Measurements from ENCODE around the gene NFASC. TPM values are rescaled to one million over a fixed set of nuclear protein-coding genes. Genes with fewer than 3 reads are reported as not detected.

NFASC gene
- total RNA-seq, 2 experiments from 2014 or later: not detected

DNA sequence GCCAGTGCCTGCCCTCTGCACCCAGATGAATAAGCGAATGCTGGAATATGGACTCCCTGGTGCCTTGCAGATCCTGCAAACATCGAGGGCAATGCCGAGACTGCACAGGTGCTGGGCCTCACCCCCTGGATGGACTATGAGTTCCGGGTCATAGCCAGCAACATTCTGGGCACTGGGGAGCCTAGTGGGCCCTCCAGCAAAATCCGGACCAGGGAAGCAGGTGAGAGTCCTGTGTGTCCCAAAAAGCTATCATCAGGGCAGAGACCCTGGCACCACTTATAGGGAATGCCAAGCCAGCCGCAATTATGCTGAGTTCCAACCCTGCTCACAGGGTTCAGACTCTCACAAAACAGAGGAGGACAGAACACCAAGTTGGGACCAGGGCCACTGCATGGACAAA lies 196.4 kb downstream of the NFASC start:
- H3K9me3 Mint-ChIP-seq: no peaks in the 10 kb centered on the region
- Histone ChIP-seq H3K36me3 (ENCODE audit: insufficient read depth, low read length) (no peaks in the 10 kb centered on the region), H3K9me3 (ENCODE audit: control insufficient read depth in 1 of 2, insufficient read depth in 1 of 2, low read length in 2 of 2) (no peaks in the 10 kb centered on the region), H3K4me1 (ENCODE audit: insufficient read depth, low read length) (no peaks in the 10 kb centered on the region), H3K27ac (ENCODE audit: low read depth in 1 of 2, low read length in 2 of 2) (no peak overlapping the region), H3K27me3 (ENCODE audit: control insufficient read depth in 1 of 2, insufficient read depth in 2 of 2, low read length in 2 of 2) (no peaks in the 10 kb centered on the region), H3K4me3 (ENCODE audit: low read length) (no peak overlapping the region)
- ATAC-seq (ENCODE audit: poor library complexity): no peak
- H3K36me3 Mint-ChIP-seq (ENCODE audit: low read depth): no peaks in the 10 kb centered on the region
- ChIA-PET POLR2A (no interaction called here), CTCF (no interaction called here)
- no peak for DNase-seq
- H3K4me1 Mint-ChIP-seq (ENCODE audit: low read depth): no peaks in the 10 kb centered on the region
- no peaks in the 10 kb centered on the region for H3K27me3 Mint-ChIP-seq
- intact Hi-C loops (cut with DNase I, micrococcal nuclease): no loop called here
- no peak overlapping the region for H3K27ac Mint-ChIP-seq
- no peak overlapping the region for H3K4me3 Mint-ChIP-seq
- no peak for TF ChIP-seq CTCF (IDR thresholded peaks at IDR 0.05)

DNA sequence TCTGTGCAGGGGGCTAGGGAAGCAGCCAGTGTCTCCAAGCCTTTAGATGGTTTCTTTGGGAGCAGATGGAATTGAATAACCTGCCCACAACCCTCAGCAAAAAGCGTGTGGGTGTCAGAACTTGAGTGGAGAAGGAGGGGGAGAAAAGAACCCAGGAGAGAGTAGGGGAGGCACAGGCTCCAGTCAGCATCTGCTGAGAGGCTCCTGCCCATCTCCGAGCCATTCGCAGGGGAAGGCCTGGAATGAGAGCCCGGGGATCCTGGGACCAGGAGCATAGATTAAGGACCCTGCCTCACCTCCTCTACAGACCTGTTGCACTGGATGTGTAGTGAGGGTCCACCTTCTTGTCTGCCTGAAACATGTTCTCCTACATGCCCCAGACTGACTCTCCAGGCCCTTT lies 197.3 kb downstream of the NFASC start:
- Mint-ChIP-seq H3K4me1 (ENCODE audit: low read depth) (no peaks in the 10 kb centered on the region), H3K4me3 (no peak overlapping the region), H3K9me3 (no peaks in the 10 kb centered on the region), H3K27me3 (no peaks in the 10 kb centered on the region), H3K27ac (no peak overlapping the region), H3K36me3 (ENCODE audit: low read depth) (no peaks in the 10 kb centered on the region)
- no peaks in the 10 kb centered on the region for H3K36me3 ChIP-seq (ENCODE audit: insufficient read depth, low read length)
- no peak overlapping the region for H3K27ac ChIP-seq (ENCODE audit: low read depth in 1 of 2, low read length in 2 of 2)
- ATAC-seq (ENCODE audit: poor library complexity) (no peak), DNase-seq (no peak)
- H3K9me3 ChIP-seq (ENCODE audit: control insufficient read depth in 1 of 2, insufficient read depth in 1 of 2, low read length in 2 of 2): no peaks in the 10 kb centered on the region
- intact Hi-C loops (cut with DNase I, micrococcal nuclease): no loop called here
- H3K27me3 ChIP-seq (ENCODE audit: control insufficient read depth in 1 of 2, insufficient read depth in 2 of 2, low read length in 2 of 2): no peaks in the 10 kb centered on the region
- H3K4me3 ChIP-seq (ENCODE audit: low read length): no peak overlapping the region
- H3K4me1 ChIP-seq (ENCODE audit: insufficient read depth, low read length): no peaks in the 10 kb centered on the region
- no peak for TF ChIP-seq CTCF (IDR thresholded peaks at IDR 0.05)
- ChIA-PET POLR2A (no interaction called here), CTCF (no interaction called here)

GRCh38 chr1:205068457-205069040 lies 197.9 kb downstream of the NFASC start:
- Mint-ChIP-seq H3K27ac (no peak overlapping the region), H3K4me3 (no peak overlapping the region), H3K4me1 (ENCODE audit: low read depth) (no peaks in the 10 kb centered on the region), H3K27me3 (no peaks in the 10 kb centered on the region), H3K9me3 (no peaks in the 10 kb centered on the region), H3K36me3 (ENCODE audit: low read depth) (no peaks in the 10 kb centered on the region)
- Histone ChIP-seq H3K4me1 (ENCODE audit: insufficient read depth, low read length) (no peaks in the 10 kb centered on the region), H3K27ac (ENCODE audit: low read depth in 1 of 2, low read length in 2 of 2) (no peak overlapping the region), H3K9me3 (ENCODE audit: control insufficient read depth in 1 of 2, insufficient read depth in 1 of 2, low read length in 2 of 2) (no peaks in the 10 kb centered on the region), H3K27me3 (ENCODE audit: control insufficient read depth in 1 of 2, insufficient read depth in 2 of 2, low read length in 2 of 2) (no peaks in the 10 kb centered on the region), H3K36me3 (ENCODE audit: insufficient read depth, low read length) (no peaks in the 10 kb centered on the region), H3K4me3 (ENCODE audit: low read length) (no peak overlapping the region)
- DNase-seq (no peak), ATAC-seq (ENCODE audit: poor library complexity) (no peak)
- POLR2A ChIA-PET: no interaction called here
- TF ChIP-seq CTCF (IDR thresholded peaks at IDR 0.05): no peak
- intact Hi-C loops (cut with DNase I, micrococcal nuclease): no loop called here
- CTCF ChIA-PET: no interaction called here
